Measurements from ENCODE around the gene NRDC. TPM values are rescaled to one million over a fixed set of nuclear protein-coding genes. Genes with fewer than 3 reads are reported as not detected.

NRDC gene
- total and polyA plus RNA-seq, 9 of the 15 experiments (the other 6 are each of a cell fraction or from before 2014, with no cell fraction given) = 102 to 371 (median 201) TPM

DNA sequence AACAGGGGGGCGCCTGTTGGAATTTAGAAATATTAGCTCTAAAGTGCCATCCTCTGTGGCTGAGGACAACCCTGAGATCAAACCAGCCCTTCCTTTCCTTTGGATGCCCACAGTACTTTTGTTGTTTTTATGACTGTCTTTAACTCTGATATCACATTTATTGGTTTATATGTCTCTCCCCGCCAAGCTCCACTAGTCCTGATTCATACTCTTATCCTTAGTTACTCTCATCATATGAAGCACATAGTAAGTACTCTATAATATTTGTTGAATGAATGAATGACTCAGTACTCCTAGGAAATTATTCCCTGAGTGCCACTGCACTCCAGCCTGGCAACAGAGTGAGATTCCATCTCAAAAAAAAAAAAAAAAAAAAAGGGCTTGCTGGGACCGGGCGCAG is 22.6 kb upstream of the NRDC start:
- ATAC-seq (no peak), DNase-seq (ENCODE audit: extremely low read depth in 1 of 4, low spot score in 3 of 4) (no peak), FAIRE-seq (no peak)
- ChIA-PET CTCF (ENCODE audit: low intra/inter-chr PET ratio) (interaction anchor here (1.2 kb wide), 1 partner anchor 101 kb away, joined by 4 read pairs; no protein-coding TSS in a partner anchor), POLR2A (interaction anchor here (1.2 kb wide), 1 partner anchor 9 kb away, joined by 3 read pairs; no protein-coding TSS in a partner anchor)
- no peaks in the 10 kb centered on the region for H3K79me2 ChIP-seq (ENCODE audit: control insufficient read depth, insufficient read depth, low read length)
- no TSS peak for BruUV-seq (replicated peaks)
- WGBS (ENCODE audit: insufficient coverage, low coverage, missing lambda C conversion rate) = 31% methylated on average over 4 of the region's 4 CpGs
- H3K9ac ChIP-seq (ENCODE audit: insufficient read depth in 1 of 2, low read depth in 2 of 2, low read length in 2 of 2) = no peak overlapping the region
- H3K9me3 ChIP-seq (replicated peaks; ENCODE audit: control insufficient read depth, insufficient read depth, low read depth, low read length) = 0 out of 2 replicates have a peak, but pooled peaks cover 4% of the 10 kb centered on the region
- H4K20me1 ChIP-seq (replicated peaks; ENCODE audit: control insufficient read depth, insufficient read depth, low read length) = no peaks in the 10 kb centered on the region
- H3K4me1 ChIP-seq (replicated peaks in 1 of 2; ENCODE audit: control insufficient read depth in 2 of 2, insufficient read depth in 2 of 2, low read length in 2 of 2) = no peaks in the 10 kb centered on the region
- peaks cover 4 to 27% of the 10 kb centered on the region in 2 experiments; a peak in 4 of 5 replicates for H3K27me3 ChIP-seq (ENCODE audit: control insufficient read depth in 2 of 2, insufficient read depth in 2 of 2, low read length in 2 of 2)
- in situ Hi-C loops (cut with MboI) = no loop called here
- H3K9me1 ChIP-seq (ENCODE audit: control insufficient read depth, insufficient read depth, low read length) = no peaks in the 10 kb centered on the region
- H3K4me2 ChIP-seq (ENCODE audit: insufficient read depth, low read length) = no peak overlapping the region
- H2AFZ ChIP-seq (ENCODE audit: low read depth, low read length) = no peak overlapping the region
- H3K36me3 ChIP-seq (ENCODE audit: control insufficient read depth, insufficient read depth, low read length) = no peaks in the 10 kb centered on the region
- H3K4me3 ChIP-seq = no peak overlapping the region
- TF ChIP-seq HDGF (IDR thresholded peaks at IDR 0.05) (no peak), KLF13 (tag; IDR thresholded peaks at IDR 0.05; ENCODE audit: borderline replicate concordance, low read depth) (no peak), ATF1 (CRISPR knock-in tag; IDR thresholded peaks at IDR 0.05) (no peak), ATF1 (tag; IDR thresholded peaks at IDR 0.05) (no peak), TEAD1 (CRISPR knock-in tag; IDR thresholded peaks at IDR 0.05) (no peak), RCOR1 (IDR thresholded peaks at IDR 0.05; ENCODE audit: borderline replicate concordance in 1 of 2, low read depth in 2 of 2, low read length in 2 of 2) (no peak), ZNF124 (CRISPR knock-in tag; IDR thresholded peaks at IDR 0.05) (no peak), KAT7 (CRISPR knock-in tag; IDR thresholded peaks at IDR 0.05; ENCODE audit: borderline replicate concordance) (no peak), ETS2 (tag; IDR thresholded peaks at IDR 0.05; ENCODE audit: borderline replicate concordance, poor library complexity, severe bottlenecking) (no peak), BHLHE40 (IDR thresholded peaks at IDR 0.05; ENCODE audit: low read length) (no peak), PYGO2 (tag; IDR thresholded peaks at IDR 0.05) (no peak)
- TF ChIP-seq, protein P1, sequence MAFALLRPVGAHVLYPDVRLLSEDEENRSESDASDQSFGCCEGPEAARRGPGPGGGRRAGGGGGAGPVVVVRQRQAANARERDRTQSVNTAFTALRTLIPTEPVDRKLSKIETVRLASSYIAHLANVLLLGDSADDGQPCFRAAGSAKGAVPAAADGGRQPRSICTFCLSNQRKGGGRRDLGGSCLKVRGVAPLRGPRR (CRISPR knock-in tag; IDR thresholded peaks at IDR 0.05) = no peak
- TF ChIP-seq, protein P2, sequence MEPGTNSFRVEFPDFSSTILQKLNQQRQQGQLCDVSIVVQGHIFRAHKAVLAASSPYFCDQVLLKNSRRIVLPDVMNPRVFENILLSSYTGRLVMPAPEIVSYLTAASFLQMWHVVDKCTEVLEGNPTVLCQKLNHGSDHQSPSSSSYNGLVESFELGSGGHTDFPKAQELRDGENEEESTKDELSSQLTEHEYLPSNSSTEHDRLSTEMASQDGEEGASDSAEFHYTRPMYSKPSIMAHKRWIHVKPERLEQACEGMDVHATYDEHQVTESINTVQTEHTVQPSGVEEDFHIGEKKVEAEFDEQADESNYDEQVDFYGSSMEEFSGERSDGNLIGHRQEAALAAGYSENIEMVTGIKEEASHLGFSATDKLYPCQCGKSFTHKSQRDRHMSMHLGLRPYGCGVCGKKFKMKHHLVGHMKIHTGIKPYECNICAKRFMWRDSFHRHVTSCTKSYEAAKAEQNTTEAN (CRISPR knock-in tag; IDR thresholded peaks at IDR 0.05) = no peak
- TF ChIP-seq, protein P3, sequence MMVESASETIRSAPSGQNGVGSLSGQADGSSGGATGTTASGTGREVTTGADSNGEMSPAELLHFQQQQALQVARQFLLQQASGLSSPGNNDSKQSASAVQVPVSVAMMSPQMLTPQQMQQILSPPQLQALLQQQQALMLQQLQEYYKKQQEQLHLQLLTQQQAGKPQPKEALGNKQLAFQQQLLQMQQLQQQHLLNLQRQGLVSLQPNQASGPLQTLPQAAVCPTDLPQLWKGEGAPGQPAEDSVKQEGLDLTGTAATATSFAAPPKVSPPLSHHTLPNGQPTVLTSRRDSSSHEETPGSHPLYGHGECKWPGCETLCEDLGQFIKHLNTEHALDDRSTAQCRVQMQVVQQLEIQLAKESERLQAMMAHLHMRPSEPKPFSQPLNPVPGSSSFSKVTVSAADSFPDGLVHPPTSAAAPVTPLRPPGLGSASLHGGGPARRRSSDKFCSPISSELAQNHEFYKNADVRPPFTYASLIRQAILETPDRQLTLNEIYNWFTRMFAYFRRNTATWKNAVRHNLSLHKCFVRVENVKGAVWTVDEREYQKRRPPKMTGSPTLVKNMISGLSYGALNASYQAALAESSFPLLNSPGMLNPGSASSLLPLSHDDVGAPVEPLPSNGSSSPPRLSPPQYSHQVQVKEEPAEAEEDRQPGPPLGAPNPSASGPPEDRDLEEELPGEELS (CRISPR knock-in tag; IDR thresholded peaks at IDR 0.05; ENCODE audit: borderline replicate concordance) = no peak
- no peak overlapping the region for H3K27ac ChIP-seq (ENCODE audit: extremely low read depth, low read depth, low read length)
- intact Hi-C loops (cut with micrococcal nuclease) = no loop called here
